Activated CD8-positive, alpha-beta T cell treated with anti-CD3 and anti-CD28 coated beads for 36 hours (primary cell): ENCODE data around the gene PDP2. TPM values are rescaled to one million over a fixed set of nuclear protein-coding genes. Genes with fewer than 3 reads are reported as not detected.

Experiments
- ATAC-seq: fragments of 200-7000 bp; cut with Tn5 transposase; one replicate; pipeline ENCODE4 v1.10.0; 2021; ENCODE audit warnings: mild to moderate bottlenecking, moderate library complexity
- CTCF ChIA-PET: fragments of 350-600 bp; sonication (Branson Sonifier 250); formaldehyde crosslinking; loops from one replicate; lab custom pipeline; 2021; ENCODE audit warnings: antibody characterized with exemption; lab: Charles Lee
- POLR2A ChIA-PET: fragments of 350-600 bp; sonication (Branson Sonifier 250); formaldehyde crosslinking; loops from one replicate; lab custom pipeline; 2021; ENCODE audit warnings: antibody characterized with exemption; lab: Charles Lee
- DNase-seq: peaks from one replicate; pipeline ENCODE4 v3.0.0-alpha.2; 2020
- H3K27ac Mint-ChIP-seq: one replicate; pipeline ENCODE4 v1.8.0; 2021; ENCODE audit warnings: mild to moderate bottlenecking, mixed read lengths
- H3K27me3 Mint-ChIP-seq: one replicate; pipeline ENCODE4 v1.8.0; 2021; ENCODE audit warnings: mixed read lengths
- H3K36me3 Mint-ChIP-seq: one replicate; pipeline ENCODE4 v1.8.0; 2021; ENCODE audit warnings: low read depth, mixed read lengths
- H3K4me1 Mint-ChIP-seq: one replicate; pipeline ENCODE4 v1.8.0; 2021; ENCODE audit warnings: low read depth, mixed read lengths
- H3K4me3 Mint-ChIP-seq: one replicate; pipeline ENCODE4 v1.8.0; 2021; ENCODE audit warnings: mild to moderate bottlenecking, moderate library complexity, mixed read lengths
- H3K9me3 Mint-ChIP-seq: one replicate; pipeline ENCODE4 v1.8.0; 2021; ENCODE audit warnings: mixed read lengths
- CTCF ChIP-seq: fragments of 200-600 bp; IDR thresholded peaks from one replicate; pipeline ENCODE4 v1.8.0; 2022; ENCODE audit warnings: antibody characterized with exemption, mild to moderate bottlenecking
- intact Hi-C: fragments of 100-400 bp; cut with micrococcal nuclease; formaldehyde crosslinking; loops from one replicate; pipeline ENCODE4 v1.10.0; 2022
- total RNA-seq, 2 experiments: library from RNA; stranded (reverse); gene quantifications; one replicate each; pipeline ENCODE4 v1.2.3, GENCODE V29; 2021

PDP2 gene
- total RNA-seq, 2 experiments from 2014 or later = 31.2 to 38.1 TPM

DNA sequence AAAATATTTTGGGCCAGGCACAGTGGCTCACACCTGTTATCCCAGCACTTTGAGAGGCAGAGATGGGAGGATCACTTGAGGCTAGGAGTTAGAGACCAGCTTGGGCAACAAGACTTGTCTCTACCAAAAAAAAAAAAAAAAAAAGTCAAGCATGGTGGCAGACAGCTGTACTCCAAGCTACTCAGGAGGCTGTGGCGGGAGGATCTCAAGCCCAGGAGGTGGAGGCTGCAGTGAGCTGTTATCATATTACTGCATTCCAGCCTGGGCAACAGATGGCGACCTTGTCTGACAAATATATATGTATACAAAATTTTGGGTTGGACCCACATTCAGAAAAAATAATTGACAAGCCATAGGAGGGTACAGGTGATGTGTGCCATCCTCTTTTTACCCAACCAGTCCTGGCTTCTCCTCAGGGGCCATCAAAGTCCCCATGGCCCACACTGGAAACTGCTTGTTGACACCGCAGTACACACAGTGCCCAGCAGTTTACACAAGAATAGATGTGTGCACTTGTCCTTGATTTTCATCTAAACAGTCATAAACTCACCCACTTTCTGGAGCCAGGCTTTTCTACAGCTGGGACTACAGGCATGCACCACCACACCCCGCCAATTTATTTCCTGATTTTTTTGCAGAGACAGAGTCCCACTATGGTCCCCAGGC is 56.7 kb downstream of the PDP2 start:
- Mint-ChIP-seq H3K27me3 (no peaks in the 10 kb centered on the region), H3K36me3 (peaks cover 48% of the 10 kb centered on the region), H3K4me3 (peak overlapping the region; percentile 99), H3K27ac (peak overlapping the region; percentile 41), H3K9me3 (no peaks in the 10 kb centered on the region), H3K4me1 (peaks cover 44% of the 10 kb centered on the region)
- TF ChIP-seq CTCF = no peak
- DNase-seq (no peak), ATAC-seq (no peak)
- intact Hi-C loops = no loop called here
- POLR2A ChIA-PET = no interaction called here
- CTCF ChIA-PET = interaction anchor here (0.8 to 1.9 kb wide), 4 partner anchors 8 to 218 kb away, joined by 3 to 6 read pairs (median 4); no protein-coding TSS in a partner anchor

GRCh38 chr16:66937725-66938337 is 57.5 kb downstream of the PDP2 start:
- no peak overlapping the region for H3K4me3 Mint-ChIP-seq
- no peak for TF ChIP-seq CTCF

DNA sequence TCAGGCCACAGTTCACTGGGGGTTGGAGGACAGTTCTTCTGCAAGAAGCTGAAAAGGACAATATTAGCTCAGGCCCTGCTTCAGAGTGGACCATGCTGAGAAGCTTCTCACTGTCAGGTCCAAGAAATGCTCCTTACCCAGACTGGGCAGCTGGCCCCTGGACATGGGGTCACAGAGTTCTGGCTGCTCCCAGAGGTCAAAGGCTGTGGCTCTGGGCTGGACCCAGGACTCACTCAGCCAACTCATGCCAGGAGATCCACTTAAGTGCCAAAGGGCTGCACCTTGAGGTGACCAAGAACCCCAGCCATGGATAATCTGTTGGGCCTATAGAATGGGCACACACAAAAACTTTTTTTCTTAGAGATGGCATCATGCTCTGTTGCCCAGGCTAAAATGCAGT is 59.1 kb downstream of the PDP2 start:
- ChIA-PET POLR2A (no interaction called here), CTCF (interaction anchor here (1.7 kb wide), 1 partner anchor 13 kb away, joined by 3 read pairs; no protein-coding TSS in a partner anchor)
- H3K27ac Mint-ChIP-seq = no peak overlapping the region
- H3K27me3 Mint-ChIP-seq = no peaks in the 10 kb centered on the region
- H3K4me1 Mint-ChIP-seq = peaks cover 26% of the 10 kb centered on the region
- TF ChIP-seq CTCF = no peak
- no peak overlapping the region for H3K4me3 Mint-ChIP-seq
- no peaks in the 10 kb centered on the region for H3K9me3 Mint-ChIP-seq
- intact Hi-C loops = no loop called here
- DNase-seq (no peak), ATAC-seq (no peak)
- H3K36me3 Mint-ChIP-seq = peaks cover 35% of the 10 kb centered on the region

More at GRCh38 chr16:66937725-66938337, 57.5 kb downstream of the PDP2 start:
- CTCF ChIA-PET = interaction anchor here (1.5 to 1.9 kb wide), 2 partner anchors 9 to 10 kb away, joined by 4 to 6 read pairs; no protein-coding TSS in a partner anchor
- Mint-ChIP-seq H3K4me1 (peaks cover 36% of the 10 kb centered on the region), H3K9me3 (no peaks in the 10 kb centered on the region), H3K27ac (peak overlapping the region; percentile 14), H3K27me3 (no peaks in the 10 kb centered on the region), H3K36me3 (peaks cover 46% of the 10 kb centered on the region)
- ATAC-seq (no peak), DNase-seq (no peak)
- POLR2A ChIA-PET = interaction anchor here (0.6 kb wide), 1 partner anchor 355 kb away, joined by 3 read pairs; no protein-coding TSS in a partner anchor
- intact Hi-C loops = no loop called here

GRCh38 chr16:66940236-66940635 is 59.9 kb downstream of the PDP2 start:
- H3K36me3 Mint-ChIP-seq = peaks cover 30% of the 10 kb centered on the region
- intact Hi-C loops = no loop called here

More at GRCh38 chr16:66940236-66940635, 59.9 kb downstream of the PDP2 start:
- POLR2A ChIA-PET = no interaction called here
- TF ChIP-seq CTCF = no peak
- Mint-ChIP-seq H3K4me3 (no peak overlapping the region), H3K27ac (no peak overlapping the region), H3K9me3 (no peaks in the 10 kb centered on the region), H3K27me3 (no peaks in the 10 kb centered on the region), H3K4me1 (peaks cover 23% of the 10 kb centered on the region)
- ATAC-seq (no peak), DNase-seq (no peak)
- CTCF ChIA-PET = interaction anchor here (0.8 to 1.7 kb wide), 2 partner anchors 14 to 245 kb away, joined by 3 read pairs; no protein-coding TSS in a partner anchor

Other genes starting within 250 kb of the PDP2 start
- gene CMTM4, start 183.8 kb upstream of the PDP2 start, total RNA-seq = 1 to 10 TPM; 3.2 to 3.5 TPM
- gene DYNC1LI2, start 128.9 kb upstream of the PDP2 start, total RNA-seq = 10 to 100 TPM; 35.0 to 39.5 TPM
- gene TERB1, start 78.9 kb upstream of the PDP2 start, total RNA-seq = under 1 TPM in 1 of 2 experiments, not detected in 1; 0.14 TPM
- gene NAE1, start 49.5 kb upstream of the PDP2 start, total RNA-seq = 100 to 1,000 TPM; 115 to 123 TPM
- under 1 TPM in 1 of 2 experiments, not detected in 1; 0.27 TPM for gene CA7, start 36.1 kb upstream of the PDP2 start, total RNA-seq
- not detected for gene CDH16, start 38.4 kb downstream of the PDP2 start, total RNA-seq
- gene RRAD, start 45.0 kb downstream of the PDP2 start, total RNA-seq = 1 to 10 TPM in 1 of 2 experiments, under 1 TPM in 1; 0.61 to 1.1 TPM
- gene CIAO2B, start 53.9 kb downstream of the PDP2 start, total RNA-seq = 100 to 1,000 TPM; 150 to 162 TPM
- gene CES2, start 55.0 kb downstream of the PDP2 start, total RNA-seq = 10 to 100 TPM; 24.7 to 24.9 TPM
- 1 to 10 TPM; 2.1 to 2.9 TPM for gene CES3, start 80.8 kb downstream of the PDP2 start, total RNA-seq
- 1 to 10 TPM; 4.5 to 5.9 TPM for gene CES4A, start 108.1 kb downstream of the PDP2 start, total RNA-seq
- gene CBFB, start 148.6 kb downstream of the PDP2 start, total RNA-seq = 100 to 1,000 TPM; 111 to 114 TPM
- gene PHAF1, start 229.4 kb downstream of the PDP2 start, total RNA-seq = 10 to 100 TPM; 11.3 to 14.0 TPM